Measurements from ENCODE around the gene ZMIZ1. TPM values are rescaled to one million over a fixed set of nuclear protein-coding genes. Genes with fewer than 3 reads are reported as not detected.

ZMIZ1 gene
- polyA plus RNA-seq, 2 of the 4 experiments (the other 2 are of a cell fraction), result 8.1 to 30.3 TPM

DNA sequence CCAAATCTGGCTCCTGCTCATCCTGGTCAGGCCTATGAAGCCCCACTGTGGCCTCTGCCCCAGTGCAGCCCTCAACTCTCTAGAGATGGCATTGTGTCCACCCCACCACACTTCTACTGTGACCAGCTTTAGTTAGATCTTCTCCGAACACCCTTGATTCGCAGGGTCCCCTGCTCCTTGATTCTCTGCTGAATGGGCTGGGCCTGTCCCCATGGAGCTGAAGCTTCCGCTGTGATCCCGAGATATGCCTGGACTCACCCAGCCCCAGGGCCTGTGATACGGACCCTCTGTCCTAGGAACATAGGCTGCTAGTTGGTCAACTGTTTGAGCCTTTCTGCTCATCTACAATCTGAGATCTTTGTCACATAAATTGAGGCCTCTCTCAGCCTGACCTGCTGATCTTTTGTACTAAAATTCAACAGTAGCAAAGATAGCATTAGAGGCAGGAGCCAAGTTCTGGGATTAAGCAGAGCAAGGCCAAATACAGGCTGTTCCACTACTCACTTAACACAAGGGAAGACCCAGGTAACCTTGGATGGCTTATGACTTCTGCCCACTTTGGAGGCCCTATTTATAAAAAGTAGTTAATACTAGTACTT is 272.0 kb downstream of the ZMIZ1 start:
- POLR2A ChIA-PET, result no interaction called here
- ATAC-seq, result no peak
- no peak overlapping the region for H3K4me2 ChIP-seq
- H3K27ac ChIP-seq, result no peak overlapping the region
- no peak for FAIRE-seq
- WGBS (ENCODE audit: missing lambda C conversion rate), result 95% methylated on average over 5 of the region's 5 CpGs
- TF ChIP-seq, protein P1, sequence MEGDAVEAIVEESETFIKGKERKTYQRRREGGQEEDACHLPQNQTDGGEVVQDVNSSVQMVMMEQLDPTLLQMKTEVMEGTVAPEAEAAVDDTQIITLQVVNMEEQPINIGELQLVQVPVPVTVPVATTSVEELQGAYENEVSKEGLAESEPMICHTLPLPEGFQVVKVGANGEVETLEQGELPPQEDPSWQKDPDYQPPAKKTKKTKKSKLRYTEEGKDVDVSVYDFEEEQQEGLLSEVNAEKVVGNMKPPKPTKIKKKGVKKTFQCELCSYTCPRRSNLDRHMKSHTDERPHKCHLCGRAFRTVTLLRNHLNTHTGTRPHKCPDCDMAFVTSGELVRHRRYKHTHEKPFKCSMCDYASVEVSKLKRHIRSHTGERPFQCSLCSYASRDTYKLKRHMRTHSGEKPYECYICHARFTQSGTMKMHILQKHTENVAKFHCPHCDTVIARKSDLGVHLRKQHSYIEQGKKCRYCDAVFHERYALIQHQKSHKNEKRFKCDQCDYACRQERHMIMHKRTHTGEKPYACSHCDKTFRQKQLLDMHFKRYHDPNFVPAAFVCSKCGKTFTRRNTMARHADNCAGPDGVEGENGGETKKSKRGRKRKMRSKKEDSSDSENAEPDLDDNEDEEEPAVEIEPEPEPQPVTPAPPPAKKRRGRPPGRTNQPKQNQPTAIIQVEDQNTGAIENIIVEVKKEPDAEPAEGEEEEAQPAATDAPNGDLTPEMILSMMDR (IDR thresholded peaks at IDR 0.05), result no peak
- no peaks in the 10 kb centered on the region for H3K9me3 ChIP-seq
- DNase-seq (ENCODE audit: low read depth in 1 of 2, low spot score in 1 of 2), result no peak
- H3K4me1 ChIP-seq, result no peaks in the 10 kb centered on the region
- CTCF ChIA-PET, result interaction anchor here (0.7 kb wide), 2 partner anchors 14 to 18 kb away, joined by 3 to 5 read pairs; no protein-coding TSS in a partner anchor
- no peak overlapping the region for H3K4me3 ChIP-seq

DNA sequence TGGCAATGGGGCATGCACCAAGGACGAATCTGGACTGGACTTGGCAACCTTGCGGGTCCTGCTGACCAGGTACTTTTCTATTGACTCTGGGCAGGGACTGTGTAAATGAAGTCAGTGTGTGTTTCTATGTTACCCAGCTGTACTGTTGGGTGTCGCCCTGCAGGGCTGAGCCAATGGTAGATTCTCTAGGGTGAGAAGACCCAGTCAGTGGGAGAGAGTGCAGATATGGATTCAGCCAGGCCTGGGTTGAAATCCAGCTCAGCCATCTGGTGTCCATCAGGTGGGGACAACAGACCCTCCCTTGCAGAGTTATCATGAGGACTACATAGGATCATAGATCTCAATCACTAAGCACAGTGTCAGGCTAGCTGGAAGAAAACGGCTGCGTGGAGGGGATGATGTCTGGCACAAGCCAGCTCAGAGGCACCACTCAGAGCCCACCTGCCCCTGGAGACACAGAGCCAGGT is 273.6 kb downstream of the ZMIZ1 start:
- Histone ChIP-seq H3K9me3 (no peaks in the 10 kb centered on the region), H3K4me2 (no peak overlapping the region), H3K4me1 (peaks cover 4% of the 10 kb centered on the region; the same call in 1 of the 3 replicates), H3K4me3 (no peak overlapping the region), H3K27ac (no peak overlapping the region)
- ChIA-PET POLR2A (no interaction called here), CTCF (interaction anchor here (0.9 to 1.6 kb wide), 4 partner anchors 11 to 705 kb away, joined by 3 to 6 read pairs (median 4); no protein-coding TSS in a partner anchor)
- TF ChIP-seq, protein P1 (IDR thresholded peaks at IDR 0.05), result no peak
- no peak for TF ChIP-seq TP53 (CRISPR knock-in tag; IDR thresholded peaks at IDR 0.05)
- no peak for TF ChIP-seq GATA3 (IDR thresholded peaks at IDR 0.05; ENCODE audit: borderline replicate concordance)
- TF ChIP-seq POLR2A (IDR thresholded peaks at IDR 0.05; ENCODE audit: low read length), result no peak
- TF ChIP-seq, protein P2, sequence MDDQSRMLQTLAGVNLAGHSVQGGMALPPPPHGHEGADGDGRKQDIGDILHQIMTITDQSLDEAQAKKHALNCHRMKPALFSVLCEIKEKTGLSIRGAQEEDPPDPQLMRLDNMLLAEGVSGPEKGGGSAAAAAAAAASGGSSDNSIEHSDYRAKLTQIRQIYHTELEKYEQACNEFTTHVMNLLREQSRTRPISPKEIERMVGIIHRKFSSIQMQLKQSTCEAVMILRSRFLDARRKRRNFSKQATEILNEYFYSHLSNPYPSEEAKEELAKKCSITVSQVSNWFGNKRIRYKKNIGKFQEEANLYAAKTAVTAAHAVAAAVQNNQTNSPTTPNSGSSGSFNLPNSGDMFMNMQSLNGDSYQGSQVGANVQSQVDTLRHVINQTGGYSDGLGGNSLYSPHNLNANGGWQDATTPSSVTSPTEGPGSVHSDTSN (IDR thresholded peaks at IDR 0.05), result no peak
- TF ChIP-seq POLR2AphosphoS2 (conservative IDR thresholded peaks at IDR 0.05; ENCODE audit: low read length), result no peak
- TF ChIP-seq, protein P3, sequence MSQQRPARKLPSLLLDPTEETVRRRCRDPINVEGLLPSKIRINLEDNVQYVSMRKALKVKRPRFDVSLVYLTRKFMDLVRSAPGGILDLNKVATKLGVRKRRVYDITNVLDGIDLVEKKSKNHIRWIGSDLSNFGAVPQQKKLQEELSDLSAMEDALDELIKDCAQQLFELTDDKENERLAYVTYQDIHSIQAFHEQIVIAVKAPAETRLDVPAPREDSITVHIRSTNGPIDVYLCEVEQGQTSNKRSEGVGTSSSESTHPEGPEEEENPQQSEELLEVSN (IDR thresholded peaks at IDR 0.05; ENCODE audit: borderline replicate concordance, low read depth), result no peak
- TF ChIP-seq ZSCAN20 (CRISPR knock-in tag; IDR thresholded peaks at IDR 0.05), result no peak
- no peak for TF ChIP-seq FOXS1 (CRISPR knock-in tag; IDR thresholded peaks at IDR 0.05)
- no peak for TF ChIP-seq ZFP36 (IDR thresholded peaks at IDR 0.05; ENCODE audit: borderline replicate concordance, partially characterized antibody)
- no peak for TF ChIP-seq HOXB5 (CRISPR knock-in tag; IDR thresholded peaks at IDR 0.05)
- TF ChIP-seq SMC3 (IDR thresholded peaks at IDR 0.05), result no peak
- no peak for TF ChIP-seq JUN (IDR thresholded peaks at IDR 0.05)
- TF ChIP-seq HEYL (CRISPR knock-in tag; IDR thresholded peaks at IDR 0.05), result no peak
- no peak for TF ChIP-seq ZC3H11A (IDR thresholded peaks at IDR 0.05)
- no peak for TF ChIP-seq RCOR1 (IDR thresholded peaks at IDR 0.05; ENCODE audit: low read depth, low read length)
- no peak for TF ChIP-seq NPAS2 (CRISPR knock-in tag; IDR thresholded peaks at IDR 0.05; ENCODE audit: borderline replicate concordance)
- no peak for TF ChIP-seq RFX5 (IDR thresholded peaks at IDR 0.05)
- no peak for TF ChIP-seq FOSB (CRISPR knock-in tag; IDR thresholded peaks at IDR 0.05)
- FAIRE-seq (no peak), ATAC-seq (no peak), DNase-seq (ENCODE audit: low read depth in 1 of 2, low spot score in 1 of 2) (no peak)
- 83% methylated on average over 5 of the region's 5 CpGs for WGBS (ENCODE audit: missing lambda C conversion rate)
